Bronchial epithelial cell (primary cell): ENCODE data around the gene VWA5B1. TPM values are rescaled to one million over a fixed set of nuclear protein-coding genes. Genes with fewer than 3 reads are reported as not detected.

Source experiments
- DNase-seq: peaks from one replicate; pipeline ENCODE4 v3.0.0-alpha.2; 2010; ENCODE audit warnings: low read depth
- FAIRE-seq: peaks from 2 replicates; lab custom pipeline; 2011; peaks lifted over from hg19 to GRCh38; lab: Jason Lieb, UNC
- H3K27me3 ChIP-seq: 2 replicates; pipeline ENCODE4 v1.5.1; 2011; ENCODE audit warnings: low read length; ENCODE audit not compliant: control insufficient read depth, insufficient read depth
- H3K36me3 ChIP-seq: 2 replicates; pipeline ENCODE4 v1.5.1; 2011; ENCODE audit warnings: low read length; ENCODE audit not compliant: control insufficient read depth, insufficient read depth
- H3K4me3 ChIP-seq: 2 replicates; pipeline ENCODE4 v1.5.1; 2011; ENCODE audit warnings: mild to moderate bottlenecking, low read depth, low read length, control low read depth
- CTCF ChIP-seq: IDR thresholded peaks from 2 replicates; pipeline ENCODE4 v1.5.1; 2011; ENCODE audit warnings: mild to moderate bottlenecking, moderate library complexity, low read length, control low read depth, inconsistent platforms; ENCODE audit not compliant: insufficient read depth, severe bottlenecking
- total RNA-seq: library from RNA; depleted of rRNA; stranded (reverse); fragments of >200 nt; gene quantifications from 2 replicates; pipeline ENCODE4 v1.2.1, GENCODE V29; 2014

The VWA5B1 gene
- total RNA-seq, 1 donor from 2014 or later: not detected

- FAIRE-seq: peak; percentile 32
Observed at GRCh38 chr1:20329793-20330542, 39.3 kb downstream of the VWA5B1 start.

GRCh38 chr1:20334103-20334502, 43.4 kb downstream of the VWA5B1 start:
- TF ChIP-seq CTCF: no peak
- DNase-seq (no peak), FAIRE-seq (no peak)
- Histone ChIP-seq H3K36me3 (no peaks in the 10 kb centered on the region), H3K4me3 (no peak overlapping the region), H3K27me3 (no peaks in the 10 kb centered on the region)

More at GRCh38 chr1:20329793-20330542, 39.3 kb downstream of the VWA5B1 start:
- no peaks in the 10 kb centered on the region for H3K36me3 ChIP-seq
- peak; percentile 3 for DNase-seq
- peak; percentile 44 for TF ChIP-seq CTCF
- no peak overlapping the region for H3K4me3 ChIP-seq
- H3K27me3 ChIP-seq: no peaks in the 10 kb centered on the region

GRCh38 chr1:20336105-20336605, 45.5 kb downstream of the VWA5B1 start:
- no peak for TF ChIP-seq CTCF
- DNase-seq (no peak), FAIRE-seq (no peak)

GRCh38 chr1:20337581-20337980, 46.9 kb downstream of the VWA5B1 start:
- FAIRE-seq (no peak), DNase-seq (no peak)
- Histone ChIP-seq H3K4me3 (no peak overlapping the region), H3K36me3 (no peaks in the 10 kb centered on the region), H3K27me3 (peaks cover 3% of the 10 kb centered on the region)
- no peak for TF ChIP-seq CTCF

More at GRCh38 chr1:20336105-20336605, 45.5 kb downstream of the VWA5B1 start:
- Histone ChIP-seq H3K4me3 (no peak overlapping the region), H3K36me3 (no peaks in the 10 kb centered on the region), H3K27me3 (no peaks in the 10 kb centered on the region)

- no peak for TF ChIP-seq CTCF
- DNase-seq (no peak), FAIRE-seq (no peak)
- H3K27me3 ChIP-seq: peaks cover 11% of the 10 kb centered on the region
- no peaks in the 10 kb centered on the region for H3K36me3 ChIP-seq
- H3K4me3 ChIP-seq: no peak overlapping the region
Observed at GRCh38 chr1:20339811-20340457, 49.3 kb downstream of the VWA5B1 start.
